ENCODE results near the gene SETD7. TPM values are rescaled to one million over a fixed set of nuclear protein-coding genes. Genes with fewer than 3 reads are reported as not detected.
A peak's percentile ranks its signal among the peaks of the same experiment; 100 is the strongest.

Gene SETD7
- total RNA-seq, 2 experiments from 2014 or later, result 10.4 to 12.1 TPM

GRCh38 chr4:139557556-139558110 lies 1.6 kb upstream of the SETD7 start:
- intact Hi-C loops (cut with micrococcal nuclease), result no loop called here
- ATAC-seq, result no peak
- ChIA-PET POLR2A (interaction anchor here (0.7 to 3.3 kb wide), 4 partner anchors 12 to 104 kb away, joined by 5 to 14 read pairs (median 6); partner anchors contain the start of gene RAB33B), CTCF (interaction anchor here (1.0 to 2.7 kb wide), 4 partner anchors 10 to 100 kb away, joined by 3 to 7 read pairs (median 3); no protein-coding TSS in a partner anchor)
- no peak for TF ChIP-seq CTCF (IDR thresholded peaks at IDR 0.05)
- H3K36me3 Mint-ChIP-seq (ENCODE audit: low read depth), result peaks cover 4% of the 10 kb centered on the region
- no peaks in the 10 kb centered on the region for H3K9me3 Mint-ChIP-seq
- H3K4me1 Mint-ChIP-seq (ENCODE audit: low read depth), result peaks cover 45% of the 10 kb centered on the region
- peaks cover 11% of the 10 kb centered on the region for H3K27me3 Mint-ChIP-seq
- DNase-seq, result peak; percentile 13
- H3K4me3 Mint-ChIP-seq, result peak overlapping the region; percentile 93
- H3K27ac Mint-ChIP-seq, result peak overlapping the region; percentile 95

- intact Hi-C loops (cut with micrococcal nuclease), result no loop called here
- Mint-ChIP-seq H3K36me3 (ENCODE audit: low read depth) (peaks cover 4% of the 10 kb centered on the region), H3K4me3 (peak overlapping the region; percentile 93), H3K27me3 (peaks cover 11% of the 10 kb centered on the region), H3K9me3 (no peaks in the 10 kb centered on the region), H3K27ac (peak overlapping the region; percentile 95), H3K4me1 (ENCODE audit: low read depth) (peaks cover 48% of the 10 kb centered on the region)
- CTCF ChIA-PET, result interaction anchor here (0.7 to 2.7 kb wide), 5 partner anchors 10 to 100 kb away, joined by 3 to 7 read pairs (median 3); no protein-coding TSS in a partner anchor
- DNase-seq (peak; percentile 75), ATAC-seq (peak; percentile 32)
- POLR2A ChIA-PET, result interaction anchor here (0.7 to 3.3 kb wide), 8 partner anchors 12 to 131 kb away, joined by 3 to 14 read pairs (median 4); partner anchors contain the start of gene RAB33B
- no peak for TF ChIP-seq CTCF (IDR thresholded peaks at IDR 0.05)
Observed at GRCh38 chr4:139556724-139557555, 921 bp upstream of the SETD7 start.

- no peak for ATAC-seq
- ChIA-PET POLR2A (interaction anchor here (0.6 to 3.3 kb wide), 3 partner anchors 13 to 102 kb away, joined by 3 to 14 read pairs (median 4); partner anchors contain the start of gene RAB33B), CTCF (interaction anchor here (2.7 kb wide), 1 partner anchor 102 kb away, joined by 7 read pairs; no protein-coding TSS in a partner anchor)
- Mint-ChIP-seq H3K27ac (peak overlapping the region; percentile 95), H3K36me3 (ENCODE audit: low read depth) (peaks cover 4% of the 10 kb centered on the region), H3K9me3 (no peaks in the 10 kb centered on the region), H3K27me3 (peaks cover 11% of the 10 kb centered on the region), H3K4me3 (peak overlapping the region; percentile 93), H3K4me1 (ENCODE audit: low read depth) (peaks cover 46% of the 10 kb centered on the region)
- no peak for DNase-seq
- no peak for TF ChIP-seq CTCF (IDR thresholded peaks at IDR 0.05)
- intact Hi-C loops (cut with micrococcal nuclease), result no loop called here
Observed at GRCh38 chr4:139555705-139556070, 331 bp downstream of the SETD7 start.

- no peak for TF ChIP-seq CTCF (IDR thresholded peaks at IDR 0.05)
- Mint-ChIP-seq H3K27me3 (peaks cover 11% of the 10 kb centered on the region), H3K36me3 (ENCODE audit: low read depth) (peaks cover 4% of the 10 kb centered on the region), H3K27ac (peak overlapping the region; percentile 94), H3K4me1 (ENCODE audit: low read depth) (peaks cover 41% of the 10 kb centered on the region), H3K4me3 (peak overlapping the region; percentile 91), H3K9me3 (no peaks in the 10 kb centered on the region)
- CTCF ChIA-PET, result interaction anchor here (0.9 to 2.9 kb wide), 4 partner anchors 24 to 179 kb away, joined by 3 to 9 read pairs (median 6); no protein-coding TSS in a partner anchor
- DNase-seq, result peak; percentile 88
- peak; percentile 68 for ATAC-seq
- POLR2A ChIA-PET, result interaction anchor here (0.6 to 3.3 kb wide), 6 partner anchors 14 to 497 kb away, joined by 3 to 14 read pairs (median 4); partner anchors contain the start of gene RAB33B
- intact Hi-C loops (cut with micrococcal nuclease), result no loop called here
Observed at GRCh38 chr4:139554893-139555704, 920 bp downstream of the SETD7 start.
